ENCODE measurements around the gene MICAL2.

Gene MICAL2

GRCh38 chr11:12184699-12185098 lies 74.3 kb downstream of the MICAL2 start:
- CTCF ChIA-PET: interaction anchor here (0.7 to 7.4 kb wide), 8 partner anchors 9 to 137 kb away, joined by 3 to 29 read pairs (median 4); no protein-coding TSS in a partner anchor
- no peak for TF ChIP-seq CTCF (IDR thresholded peaks at IDR 0.05; ENCODE audit: insufficient read depth, low read length, missing control alignments)
- POLR2A ChIA-PET: interaction anchor here (0.9 to 5.8 kb wide), 4 partner anchors 9 to 98 kb away, joined by 3 to 52 read pairs (median 10); no protein-coding TSS in a partner anchor
- no peak overlapping the region for H3K4me3 ChIP-seq (ENCODE audit: low read depth, low read length)
- no peak for DNase-seq (ENCODE audit: low read depth, low spot score)

- DNase-seq (ENCODE audit: low read depth, low spot score): no peak
- ChIA-PET POLR2A (interaction anchor here (1.1 to 5.8 kb wide), 5 partner anchors 9 to 99 kb away, joined by 3 to 52 read pairs (median 4); no protein-coding TSS in a partner anchor), CTCF (interaction anchor here (0.7 to 7.4 kb wide), 9 partner anchors 9 to 138 kb away, joined by 3 to 29 read pairs (median 4); no protein-coding TSS in a partner anchor)
- no peak overlapping the region for H3K4me3 ChIP-seq (ENCODE audit: low read depth, low read length)
- TF ChIP-seq CTCF (IDR thresholded peaks at IDR 0.05; ENCODE audit: insufficient read depth, low read length, missing control alignments): no peak
These were observed 74.8 kb downstream of the MICAL2 start for GRCh38 chr11:12185106-12185690.

GRCh38 chr11:12185914-12186313 lies 75.5 kb downstream of the MICAL2 start:
- POLR2A ChIA-PET: interaction anchor here (1.1 to 5.8 kb wide), 4 partner anchors 10 to 29 kb away, joined by 3 to 52 read pairs (median 4); no protein-coding TSS in a partner anchor
- CTCF ChIA-PET: interaction anchor here (1.4 to 7.4 kb wide), 4 partner anchors 15 to 139 kb away, joined by 4 to 29 read pairs (median 5); no protein-coding TSS in a partner anchor
- H3K4me3 ChIP-seq (ENCODE audit: low read depth, low read length): no peak overlapping the region
- TF ChIP-seq CTCF (IDR thresholded peaks at IDR 0.05; ENCODE audit: insufficient read depth, low read length, missing control alignments): no peak
- DNase-seq (ENCODE audit: low read depth, low spot score): no peak

GRCh38 chr11:12186701-12187100 lies 76.3 kb downstream of the MICAL2 start:
- DNase-seq (ENCODE audit: low read depth, low spot score): no peak
- TF ChIP-seq CTCF (IDR thresholded peaks at IDR 0.05; ENCODE audit: insufficient read depth, low read length, missing control alignments): no peak
- CTCF ChIA-PET: interaction anchor here (1.1 to 7.4 kb wide), 5 partner anchors 11 to 140 kb away, joined by 3 to 29 read pairs (median 5); no protein-coding TSS in a partner anchor
- no peak overlapping the region for H3K4me3 ChIP-seq (ENCODE audit: low read depth, low read length)
- POLR2A ChIA-PET: interaction anchor here (1.4 to 5.8 kb wide), 2 partner anchors 13 kb away, joined by 4 to 52 read pairs; no protein-coding TSS in a partner anchor

- CTCF ChIA-PET: interaction anchor here (1.1 to 7.4 kb wide), 3 partner anchors 10 to 141 kb away, joined by 3 to 29 read pairs (median 5); no protein-coding TSS in a partner anchor
- DNase-seq (ENCODE audit: low read depth, low spot score): no peak
- TF ChIP-seq CTCF (IDR thresholded peaks at IDR 0.05; ENCODE audit: insufficient read depth, low read length, missing control alignments): no peak
- POLR2A ChIA-PET: interaction anchor here (1.4 kb wide), 1 partner anchor 13 kb away, joined by 4 read pairs; no protein-coding TSS in a partner anchor
- no peak overlapping the region for H3K4me3 ChIP-seq (ENCODE audit: low read depth, low read length)
These were observed 77.0 kb downstream of the MICAL2 start for GRCh38 chr11:12187399-12187798.

All from AG04449 (cell line).